Measurements from ENCODE around the gene PLPPR4. TPM values are rescaled to one million over a fixed set of nuclear protein-coding genes. Genes with fewer than 3 reads are reported as not detected.

The PLPPR4 gene
- polyA plus RNA-seq, 1 of the 3 experiments (the other 2 are of a cell fraction) = 0.61 TPM

DNA sequence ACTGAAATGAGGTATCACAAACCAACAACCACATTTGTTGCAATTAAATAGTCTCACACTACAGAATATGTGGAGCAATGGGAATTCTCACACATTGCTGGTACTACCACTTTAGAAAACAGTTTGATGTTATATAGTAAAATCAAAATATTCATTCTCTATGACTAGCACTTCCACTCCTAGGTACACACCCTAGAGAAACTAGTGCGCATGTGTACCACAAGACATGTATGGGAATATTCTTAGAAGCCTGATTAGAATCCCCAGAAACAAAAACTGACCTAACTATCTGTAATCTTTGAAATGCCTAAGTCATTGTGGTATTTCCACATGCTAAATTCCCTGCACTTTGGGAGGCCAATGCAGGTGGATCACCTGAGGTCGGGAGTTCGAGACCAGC, 18.1 kb upstream of the PLPPR4 start:
- no peaks in the 10 kb centered on the region for H3K9me2 ChIP-seq
- H3K9me3 ChIP-seq = no peaks in the 10 kb centered on the region
- ChIA-PET POLR2A (no interaction called here), CTCF (no interaction called here)
- H3K4me2 ChIP-seq = no peak overlapping the region
- H3K4me3 ChIP-seq (ENCODE audit: low read depth in 2 of 2, low read length in 1 of 2) = no peak overlapping the region
- WGBS (ENCODE audit: low lambda C conversion rate) = 88% methylated on average over 3 of the region's 3 CpGs
- no peaks in the 10 kb centered on the region for H3K79me2 ChIP-seq (ENCODE audit: insufficient read depth)
- H3K27ac ChIP-seq (ENCODE audit: low read depth in 2 of 2, low read length in 1 of 2) = no peak overlapping the region
- H3K9ac ChIP-seq = no peak overlapping the region
- DNase-seq = no peak
- TF ChIP-seq GABPA (IDR thresholded peaks at IDR 0.05; ENCODE audit: low read depth) = no peak
- no peak for TF ChIP-seq NRF1 (IDR thresholded peaks at IDR 0.05; ENCODE audit: low read depth, low read length)
- TF ChIP-seq TAF1 (IDR thresholded peaks at IDR 0.05; ENCODE audit: borderline replicate concordance, low read depth, low read length) = no peak
- TF ChIP-seq IRF3 (IDR thresholded peaks at IDR 0.05; ENCODE audit: low read depth, low read length) = no peak
- no peak for TF ChIP-seq FOXJ3 (CRISPR knock-in tag; IDR thresholded peaks at IDR 0.05)
- no peak for TF ChIP-seq MXI1 (IDR thresholded peaks at IDR 0.05; ENCODE audit: low read depth, low read length)
- no peak for TF ChIP-seq RCOR1 (IDR thresholded peaks at IDR 0.05; ENCODE audit: low read length)
- no peak for TF ChIP-seq RAD21 (IDR thresholded peaks at IDR 0.05; ENCODE audit: low read length)
- no peak for TF ChIP-seq JUND (IDR thresholded peaks at IDR 0.05)
- no peaks in the 10 kb centered on the region; a peak in 1 of 4 replicates for H3K4me1 ChIP-seq (ENCODE audit: control insufficient read depth in 1 of 2, insufficient read depth in 2 of 2, low read depth in 1 of 2, low read length in 1 of 2)
- no peaks in the 10 kb centered on the region for H3K27me3 ChIP-seq (ENCODE audit: insufficient read depth)
- no peaks in the 10 kb centered on the region for H4K20me1 ChIP-seq (ENCODE audit: insufficient read depth)
- no peaks in the 10 kb centered on the region for H3F3A ChIP-seq (replicated peaks; ENCODE audit: insufficient read depth)
- no peak overlapping the region for H2AFZ ChIP-seq (ENCODE audit: low read depth)
- no peaks in the 10 kb centered on the region for H3K36me3 ChIP-seq (replicated peaks in 1 of 2; ENCODE audit: control insufficient read depth in 1 of 2, insufficient read depth in 2 of 2, low read length in 1 of 2)

DNA sequence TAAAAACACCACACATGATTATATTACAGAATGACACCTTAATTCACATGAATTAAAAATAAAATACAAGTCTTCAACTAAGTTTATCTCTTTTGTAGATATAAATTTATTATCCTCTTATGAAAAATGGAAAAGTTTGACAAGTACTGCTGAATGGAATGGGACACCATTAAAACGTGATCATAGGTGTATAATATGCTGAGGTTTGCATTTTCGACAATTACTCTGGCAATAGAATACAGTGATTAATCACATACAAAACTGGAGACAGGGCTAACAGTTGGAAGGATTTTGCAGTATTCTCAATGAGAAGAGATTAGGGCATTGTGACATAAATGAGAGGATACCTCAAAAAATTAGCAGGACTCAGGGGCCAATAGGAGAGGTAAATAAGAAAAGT, 17.1 kb upstream of the PLPPR4 start:
- Histone ChIP-seq H4K20me1 (ENCODE audit: insufficient read depth) (no peaks in the 10 kb centered on the region), H3K79me2 (ENCODE audit: insufficient read depth) (no peaks in the 10 kb centered on the region), H3K4me2 (no peak overlapping the region), H3K4me1 (ENCODE audit: control insufficient read depth in 1 of 2, insufficient read depth in 2 of 2, low read depth in 1 of 2, low read length in 1 of 2) (no peaks in the 10 kb centered on the region; a peak in 1 of 4 replicates), H3K27me3 (ENCODE audit: insufficient read depth) (no peaks in the 10 kb centered on the region), H3K9me3 (no peaks in the 10 kb centered on the region), H3K4me3 (ENCODE audit: low read depth in 2 of 2, low read length in 1 of 2) (no peak overlapping the region), H3K9ac (no peak overlapping the region), H3F3A (replicated peaks; ENCODE audit: insufficient read depth) (no peaks in the 10 kb centered on the region), H3K27ac (ENCODE audit: low read depth in 2 of 2, low read length in 1 of 2) (no peak overlapping the region), H2AFZ (ENCODE audit: low read depth) (no peak overlapping the region), H3K36me3 (replicated peaks in 1 of 2; ENCODE audit: control insufficient read depth in 1 of 2, insufficient read depth in 2 of 2, low read length in 1 of 2) (no peaks in the 10 kb centered on the region), H3K9me2 (no peaks in the 10 kb centered on the region)
- TF ChIP-seq NFIC (IDR thresholded peaks at IDR 0.05; ENCODE audit: borderline replicate concordance) (no peak), YY1 (IDR thresholded peaks at IDR 0.05; ENCODE audit: low read depth) (no peak), MEF2A (IDR thresholded peaks at IDR 0.05; ENCODE audit: borderline replicate concordance, low read depth) (no peak), POLR2AphosphoS5 (IDR thresholded peaks at IDR 0.05; ENCODE audit: low read depth, low read length) (no peak), EZH2phosphoT487 (IDR thresholded peaks at IDR 0.05; ENCODE audit: borderline replicate concordance, low read depth) (no peak), RXRA (IDR thresholded peaks at IDR 0.05; ENCODE audit: borderline replicate concordance, low read depth) (no peak), GABPA (IDR thresholded peaks at IDR 0.05; ENCODE audit: low read depth) (no peak), SMC3 (IDR thresholded peaks at IDR 0.05; ENCODE audit: low read depth, low read length) (no peak), FOXM1 (IDR thresholded peaks at IDR 0.05; ENCODE audit: low read depth) (no peak), TCF12 (IDR thresholded peaks at IDR 0.05) (no peak), USF1 (IDR thresholded peaks at IDR 0.05; ENCODE audit: borderline replicate concordance, low read depth) (no peak)
- CTCF ChIA-PET = no interaction called here
- POLR2A ChIA-PET = no interaction called here
- DNase-seq = no peak
- WGBS (ENCODE audit: low lambda C conversion rate) = 47% methylated on average over 2 of the region's 2 CpGs
